ENCODE measurements around the gene GPR146. TPM values are rescaled to one million over a fixed set of nuclear protein-coding genes. Genes with fewer than 3 reads are reported as not detected.

The GPR146 gene
- total RNA-seq, 1 donor from 2014 or later = 69.9 TPM

DNA sequence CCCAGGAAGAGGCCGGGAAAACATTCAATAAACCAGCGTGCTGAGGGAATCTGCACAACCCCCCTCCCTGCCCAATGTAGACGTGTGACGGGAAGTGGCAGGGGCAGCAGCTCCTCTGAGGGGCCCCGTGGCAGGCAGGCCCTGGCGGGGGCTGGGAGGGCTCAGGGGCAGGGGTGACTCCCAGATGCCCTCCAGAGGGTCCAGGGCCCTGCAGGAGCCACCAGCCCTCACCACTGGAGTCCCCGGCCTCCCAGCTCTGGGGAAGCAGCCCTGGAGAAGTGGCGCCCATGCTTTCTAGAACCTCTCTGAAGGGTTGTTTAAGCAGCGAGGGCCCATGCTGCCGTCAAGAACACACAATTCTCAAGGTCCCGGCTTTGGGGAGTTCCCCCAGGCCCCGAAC, 35.2 kb downstream of the GPR146 start:
- no peak for DNase-seq

DNA sequence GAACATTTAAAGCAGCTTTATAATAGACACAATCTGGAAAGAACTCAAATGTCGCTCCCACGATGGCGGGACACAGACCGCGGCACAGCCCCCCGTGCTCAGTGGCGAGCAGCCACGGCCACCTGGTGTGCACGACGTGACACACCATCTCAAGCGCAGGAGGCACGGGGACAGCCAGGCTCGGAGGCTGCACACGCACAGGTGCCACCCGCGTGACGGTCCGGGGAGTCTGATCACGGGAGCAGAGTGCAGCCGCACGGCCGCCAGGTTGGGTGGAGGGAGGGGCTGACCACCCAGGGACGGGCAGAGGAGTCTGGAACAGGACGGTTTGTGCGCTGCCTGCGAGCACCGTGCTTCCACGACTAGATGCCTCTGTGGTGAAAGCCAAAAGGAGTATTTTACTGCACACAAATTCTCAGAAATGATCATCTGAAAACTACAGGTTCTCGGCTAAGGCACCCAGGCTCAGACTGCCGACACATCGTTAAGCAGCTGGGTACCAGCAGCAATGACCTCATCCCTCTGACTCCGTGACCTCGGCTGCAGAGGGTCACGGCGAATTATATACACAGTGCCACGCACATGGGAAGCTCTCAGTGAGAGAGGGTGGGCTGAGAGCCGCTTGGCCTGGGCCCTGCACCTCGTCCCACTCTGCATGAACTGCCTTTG, 36.0 kb downstream of the GPR146 start:
- no peak for DNase-seq

DNA sequence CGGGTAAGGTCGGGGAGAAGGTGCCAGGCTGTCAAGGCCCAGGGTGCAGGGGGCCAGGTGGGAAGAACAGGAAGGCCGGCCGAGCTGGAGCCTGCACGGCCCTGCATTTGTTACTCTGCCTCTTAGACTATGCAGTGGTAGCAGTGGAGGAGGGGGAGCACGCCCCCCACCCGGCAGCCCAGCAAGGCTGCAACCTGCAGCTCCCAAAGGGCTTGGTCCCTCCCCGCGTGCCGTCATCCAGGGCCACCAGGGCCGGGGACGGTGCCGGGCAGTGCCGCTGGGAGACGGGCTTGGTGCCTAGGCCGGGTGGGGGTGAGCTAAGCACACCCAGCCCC, 36.5 kb downstream of the GPR146 start:
- no peak for DNase-seq

DNA sequence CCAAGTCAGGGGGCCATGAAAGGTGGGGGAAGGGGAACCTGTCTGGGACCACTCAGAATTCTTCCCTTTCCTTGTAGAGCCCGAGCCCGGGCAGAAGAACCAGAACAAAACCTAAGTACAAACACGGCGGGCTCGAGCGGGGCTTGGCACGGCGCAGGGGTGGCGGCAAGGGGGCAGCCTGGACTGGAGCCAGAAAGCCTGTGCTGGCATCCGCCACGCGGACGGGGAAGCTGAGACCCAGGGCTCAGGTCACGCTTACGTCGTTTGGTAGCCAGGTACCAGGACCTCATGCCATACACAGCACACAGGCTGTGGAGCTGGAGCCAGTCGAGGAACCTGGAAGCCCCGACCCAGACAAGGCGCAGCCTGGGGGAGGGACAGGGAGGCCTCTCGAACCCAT, 37.0 kb downstream of the GPR146 start:
- DNase-seq = no peak

DNA sequence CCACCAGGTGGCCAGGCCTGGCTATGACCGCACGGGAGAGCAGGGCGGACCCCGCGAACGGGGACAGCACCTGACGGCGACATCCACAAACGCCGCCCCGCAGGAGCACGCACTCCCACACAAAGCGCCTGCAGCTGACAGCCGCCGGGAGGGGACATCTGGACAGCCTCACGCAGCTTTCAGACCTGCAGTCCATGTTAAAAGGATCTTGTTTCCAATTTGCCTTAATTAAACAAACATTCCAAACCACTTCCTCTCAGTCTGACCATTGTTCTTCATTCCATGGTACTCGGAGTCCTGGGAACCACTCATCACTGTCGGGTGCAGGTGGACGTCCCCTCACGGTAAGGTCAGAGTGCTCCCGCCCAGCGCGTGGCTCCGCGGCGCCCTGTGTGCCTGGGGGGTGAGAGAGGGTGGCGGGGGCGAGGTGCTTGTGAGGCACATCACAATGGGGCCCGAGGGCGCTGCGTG, 37.6 kb downstream of the GPR146 start:
- DNase-seq = peak; percentile 75

DNA sequence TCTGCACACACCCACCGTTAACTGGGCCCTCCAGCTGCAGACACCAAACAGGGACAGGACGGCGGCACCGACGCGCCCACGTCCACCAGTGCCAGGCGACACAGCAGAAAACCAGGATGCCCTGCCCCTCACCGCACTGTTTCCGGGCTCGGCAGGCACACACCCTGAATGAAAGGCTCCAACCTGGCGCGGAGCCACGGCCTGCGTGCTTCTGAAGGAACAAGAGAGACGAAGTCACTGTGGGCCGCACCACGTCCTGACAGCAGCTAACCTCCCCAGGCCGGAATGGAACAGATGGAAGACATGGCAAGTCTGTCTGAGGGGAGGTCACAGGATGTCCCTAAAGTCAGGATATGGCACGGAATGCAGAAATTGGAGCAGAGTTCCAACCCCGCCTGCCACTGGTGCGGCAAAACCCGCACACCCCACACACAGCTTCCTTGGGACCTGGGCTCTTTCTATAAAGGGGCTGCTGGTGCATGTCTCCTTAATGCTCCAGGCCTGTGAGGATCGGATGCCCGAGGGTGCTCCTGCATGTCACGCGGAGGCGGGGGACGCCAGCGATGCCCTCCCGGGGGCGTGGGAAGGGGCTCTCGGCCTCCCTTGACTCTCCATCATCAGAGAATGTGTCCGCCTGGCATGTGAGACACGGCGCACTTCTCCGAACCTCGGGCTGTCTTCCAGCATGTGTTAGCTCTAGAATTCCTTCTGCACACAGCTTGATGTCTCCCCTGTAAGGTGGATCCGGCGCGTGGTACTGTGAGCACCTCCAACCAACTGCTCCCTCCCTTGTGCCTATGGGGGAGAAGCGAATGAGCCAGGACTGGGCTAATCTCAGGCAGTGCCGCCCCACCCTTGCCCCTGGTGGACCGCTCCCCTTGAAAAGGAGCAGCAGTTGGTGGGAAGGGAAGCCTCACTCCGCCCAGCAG, 39.6 kb downstream of the GPR146 start:
- peak; percentile 47 for DNase-seq

DNA sequence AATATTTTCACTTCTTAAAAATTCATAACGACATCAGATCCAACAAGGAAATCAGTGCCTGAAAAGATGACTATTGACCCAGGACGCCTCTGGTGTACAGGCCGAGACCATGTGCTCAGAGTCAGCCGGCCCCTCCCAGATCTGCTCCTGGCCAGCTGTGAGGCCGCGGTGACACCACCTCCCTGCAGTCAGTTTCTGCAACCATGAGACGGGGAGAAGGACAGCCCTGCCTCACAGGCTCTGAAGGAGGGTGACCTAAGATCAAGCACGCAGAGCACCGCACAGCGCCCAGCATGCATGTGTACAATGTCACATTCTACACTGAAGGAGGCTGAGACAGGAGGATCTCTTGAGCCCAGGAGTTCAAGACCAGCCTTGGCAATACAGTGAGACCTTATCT, 40.9 kb downstream of the GPR146 start:
- no peak for DNase-seq

DNA sequence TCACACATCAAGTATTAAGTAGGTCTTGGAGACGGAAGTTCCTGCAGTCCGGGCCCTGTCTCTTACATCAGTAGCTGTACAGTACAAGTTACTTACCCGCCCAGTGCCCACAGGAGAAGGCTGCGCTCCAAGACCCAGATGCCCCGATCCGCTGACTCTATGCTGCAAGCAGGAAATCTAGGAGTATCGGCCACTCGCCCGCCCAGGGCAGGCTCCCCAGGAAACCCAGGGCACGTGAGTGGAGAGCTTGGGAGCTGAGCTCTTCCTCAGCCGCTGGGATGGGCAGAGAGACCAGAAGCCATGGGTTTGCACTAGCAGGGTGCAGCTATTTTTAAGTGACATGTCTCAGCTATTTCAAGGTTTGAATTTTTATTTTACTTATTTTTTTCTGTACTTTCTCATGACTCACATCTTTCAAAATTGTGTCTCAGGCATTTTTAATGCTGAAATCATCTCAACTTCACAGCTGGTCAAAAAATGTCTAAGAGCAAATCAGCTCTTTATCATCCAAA, 41.6 kb downstream of the GPR146 start:
- no peak for DNase-seq

DNA sequence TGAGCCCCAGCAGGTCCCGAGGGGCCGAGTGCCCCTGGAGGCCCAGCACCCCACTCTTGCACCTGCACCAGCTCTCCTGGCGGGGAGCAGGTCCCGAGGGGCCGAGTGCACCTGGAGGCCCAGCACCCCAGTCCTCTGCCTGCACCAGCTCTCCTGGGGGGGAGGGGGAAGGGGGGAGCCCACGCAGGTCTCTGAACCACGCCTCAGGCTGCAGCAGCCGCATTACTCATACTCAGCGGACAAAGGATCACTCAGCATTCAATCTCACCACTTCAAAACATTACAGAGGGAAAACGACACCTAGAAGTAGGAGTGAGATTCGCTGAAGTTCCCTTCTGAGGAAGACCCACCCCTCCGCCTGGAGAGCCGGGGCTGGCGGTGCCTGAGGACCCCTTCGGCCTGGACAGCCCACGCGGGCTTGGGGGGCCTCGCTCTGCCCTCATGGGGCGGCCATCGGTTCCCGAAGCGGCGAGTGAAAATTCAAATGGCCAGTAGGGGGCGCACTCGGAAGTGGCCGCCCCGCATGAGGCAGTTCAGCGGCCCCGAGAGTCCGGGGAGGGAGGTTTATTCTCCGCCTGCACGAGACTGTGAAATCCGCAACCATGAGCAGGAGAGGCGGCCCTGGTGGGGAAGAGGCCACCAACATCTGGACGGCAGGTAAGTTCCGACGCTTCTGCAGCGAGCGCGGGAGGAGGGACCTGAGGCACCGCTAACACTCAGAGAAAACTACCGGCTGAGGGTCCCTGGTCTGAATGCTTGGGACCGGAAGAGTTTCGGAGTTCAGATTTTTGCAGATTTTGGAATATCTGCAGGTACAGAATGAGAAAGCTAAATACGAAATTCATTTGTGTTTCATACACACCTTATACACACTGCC, 42.5 kb downstream of the GPR146 start:
- peak; percentile 82 for DNase-seq

DNA sequence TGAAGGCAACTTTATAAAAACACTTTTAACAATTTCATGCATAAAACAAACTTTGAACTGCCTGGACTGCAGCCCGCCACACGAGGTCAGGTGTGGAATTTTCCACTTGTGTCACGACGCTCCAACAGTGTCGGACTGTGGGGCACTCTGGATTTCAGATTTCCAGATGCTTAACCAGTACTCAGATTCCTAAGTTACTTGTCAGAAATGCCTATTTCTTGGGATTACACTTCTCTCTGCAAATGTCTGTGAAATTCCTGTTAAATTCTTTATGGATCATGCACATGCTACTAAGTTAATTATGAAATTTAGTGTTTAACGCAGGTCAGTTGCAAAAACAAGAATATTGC, 43.1 kb downstream of the GPR146 start:
- peak; percentile 18 for DNase-seq

DNA sequence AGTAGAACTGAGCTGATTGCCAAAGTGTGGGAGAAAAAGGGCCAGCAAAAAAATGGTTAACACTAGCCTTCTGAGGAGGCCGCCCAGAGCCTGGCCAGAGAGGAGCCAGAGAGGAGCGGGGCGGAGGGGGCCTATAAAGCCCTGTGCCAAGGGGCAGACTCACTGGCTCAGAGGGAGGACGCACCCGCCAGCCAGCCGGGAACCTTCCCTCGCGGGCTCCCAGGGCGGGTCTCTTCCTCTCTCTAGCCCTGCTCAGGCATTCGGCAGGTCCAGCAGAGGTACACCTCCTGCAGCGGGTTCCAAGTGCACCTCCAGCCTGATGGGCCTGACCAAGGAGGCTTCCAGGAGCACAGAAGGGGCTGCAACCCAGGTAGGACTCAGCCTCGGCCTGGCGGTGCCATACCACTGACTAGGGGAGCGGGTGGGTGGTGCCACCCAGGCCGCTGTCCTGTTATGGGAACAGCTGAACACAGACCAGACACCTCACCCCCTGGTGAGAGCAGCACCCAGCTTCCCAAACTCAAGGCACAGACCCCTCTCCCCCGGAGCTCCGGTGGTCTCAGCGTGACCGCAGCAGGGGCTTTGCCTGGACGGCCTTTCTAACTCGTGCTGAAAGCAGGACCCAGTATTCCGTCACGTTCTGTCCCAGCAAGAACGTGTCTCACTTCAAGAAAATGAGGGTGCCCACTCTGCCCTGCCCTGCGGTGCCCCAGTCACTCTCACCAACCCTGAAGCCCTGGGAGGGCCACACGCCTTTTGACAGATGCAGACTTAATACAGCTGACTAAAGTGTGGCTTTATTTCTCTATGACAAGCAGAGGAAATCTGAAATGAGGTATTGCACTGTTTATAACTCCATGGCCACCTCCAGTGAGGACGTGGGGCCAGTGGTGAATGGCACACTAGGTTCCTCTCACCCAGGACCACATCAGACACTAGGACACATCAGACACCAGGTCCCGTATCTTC, 43.9 kb downstream of the GPR146 start, which contains the start of gene GPER1:
Gene GPER1, plus strand, starts transcription at position 162 of the 969 bp plus-strand sequence. CDS start 3,616 bp downstream, outside the sequence.
- DNase-seq = peak; percentile 18

DNA sequence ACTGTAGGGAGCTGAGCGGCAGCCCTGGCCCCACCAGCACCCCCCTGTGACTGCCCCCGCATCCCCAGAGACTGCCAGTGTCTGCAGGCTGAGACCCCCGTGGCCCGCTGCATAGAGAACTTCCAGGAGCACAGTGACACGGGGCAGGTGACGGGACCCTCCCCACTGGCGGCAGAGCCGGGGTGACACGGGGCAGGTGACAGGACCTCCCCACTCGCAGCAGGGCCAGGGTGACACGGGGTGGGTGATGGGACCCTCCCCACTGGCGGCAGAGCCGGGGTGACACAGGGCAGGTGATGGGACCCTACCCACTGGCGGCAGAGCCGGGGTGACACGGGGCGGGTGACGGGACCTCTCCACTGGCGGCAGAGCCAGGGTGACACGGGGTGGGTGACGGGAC, 45.9 kb downstream of the GPR146 start:
- DNase-seq = no peak

DNA sequence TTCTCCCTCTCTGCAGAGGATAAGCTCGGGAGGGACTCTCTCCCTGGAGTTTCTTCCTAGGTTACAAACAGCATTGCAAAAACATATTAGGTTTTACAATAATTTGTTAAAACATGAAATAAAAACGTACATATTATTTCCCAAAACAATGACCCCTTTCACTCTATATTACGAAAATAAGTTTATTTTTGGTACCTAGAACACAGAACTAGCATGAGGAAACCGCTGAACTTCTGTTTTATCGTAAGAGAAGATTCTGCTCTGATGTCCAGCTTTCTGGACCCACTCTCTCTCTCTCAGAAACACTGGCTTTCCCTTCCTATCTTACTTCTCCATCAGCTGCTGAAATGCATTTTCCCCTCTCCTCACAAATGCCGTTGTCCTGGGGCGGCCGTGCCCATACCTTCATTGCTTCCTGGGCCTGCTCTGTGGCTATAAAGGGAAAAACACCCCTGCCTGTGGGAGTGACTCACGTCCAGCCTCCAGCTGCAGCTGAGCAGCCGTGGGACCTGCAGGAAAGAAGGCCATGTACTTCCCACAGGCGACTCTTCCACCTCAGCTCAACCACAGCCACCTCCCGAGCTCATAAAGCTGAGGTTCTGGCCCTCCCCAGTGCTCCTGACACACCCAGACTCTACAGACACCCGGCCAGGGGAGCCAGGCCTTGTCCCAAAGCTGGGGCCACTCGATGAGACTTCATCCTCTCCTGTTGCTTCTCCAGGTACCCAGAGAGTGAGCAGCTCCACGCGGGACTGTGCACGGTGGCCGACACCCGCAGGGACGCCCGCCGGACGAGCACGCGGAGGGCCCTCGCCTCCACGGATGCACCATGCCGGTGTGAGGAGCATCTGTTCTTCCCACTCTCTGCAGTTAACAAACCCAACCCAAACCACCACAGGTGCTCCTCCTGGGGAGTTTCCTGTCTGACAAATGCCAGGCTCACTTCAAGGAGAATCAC, 46.6 kb downstream of the GPR146 start:
- DNase-seq = peak; percentile 22

DNA sequence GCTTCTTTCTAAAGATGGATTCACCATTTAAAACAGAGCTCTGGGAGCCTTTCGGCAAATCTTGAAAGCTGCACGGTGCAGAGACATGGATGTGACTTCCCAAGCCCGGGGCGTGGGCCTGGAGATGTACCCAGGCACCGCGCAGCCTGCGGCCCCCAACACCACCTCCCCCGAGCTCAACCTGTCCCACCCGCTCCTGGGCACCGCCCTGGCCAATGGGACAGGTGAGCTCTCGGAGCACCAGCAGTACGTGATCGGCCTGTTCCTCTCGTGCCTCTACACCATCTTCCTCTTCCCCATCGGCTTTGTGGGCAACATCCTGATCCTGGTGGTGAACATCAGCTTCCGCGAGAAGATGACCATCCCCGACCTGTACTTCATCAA, 47.3 kb downstream of the GPR146 start:
- no peak for DNase-seq

DNA sequence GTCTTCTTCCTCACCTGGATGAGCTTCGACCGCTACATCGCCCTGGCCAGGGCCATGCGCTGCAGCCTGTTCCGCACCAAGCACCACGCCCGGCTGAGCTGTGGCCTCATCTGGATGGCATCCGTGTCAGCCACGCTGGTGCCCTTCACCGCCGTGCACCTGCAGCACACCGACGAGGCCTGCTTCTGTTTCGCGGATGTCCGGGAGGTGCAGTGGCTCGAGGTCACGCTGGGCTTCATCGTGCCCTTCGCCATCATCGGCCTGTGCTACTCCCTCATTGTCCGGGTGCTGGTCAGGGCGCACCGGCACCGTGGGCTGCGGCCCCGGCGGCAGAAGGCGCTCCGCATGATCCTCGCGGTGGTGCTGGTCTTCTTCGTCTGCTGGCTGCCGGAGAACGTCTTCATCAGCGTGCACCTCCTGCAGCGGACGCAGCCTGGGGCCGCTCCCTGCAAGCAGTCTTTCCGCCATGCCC, 47.9 kb downstream of the GPR146 start:
- no peak for DNase-seq

DNA sequence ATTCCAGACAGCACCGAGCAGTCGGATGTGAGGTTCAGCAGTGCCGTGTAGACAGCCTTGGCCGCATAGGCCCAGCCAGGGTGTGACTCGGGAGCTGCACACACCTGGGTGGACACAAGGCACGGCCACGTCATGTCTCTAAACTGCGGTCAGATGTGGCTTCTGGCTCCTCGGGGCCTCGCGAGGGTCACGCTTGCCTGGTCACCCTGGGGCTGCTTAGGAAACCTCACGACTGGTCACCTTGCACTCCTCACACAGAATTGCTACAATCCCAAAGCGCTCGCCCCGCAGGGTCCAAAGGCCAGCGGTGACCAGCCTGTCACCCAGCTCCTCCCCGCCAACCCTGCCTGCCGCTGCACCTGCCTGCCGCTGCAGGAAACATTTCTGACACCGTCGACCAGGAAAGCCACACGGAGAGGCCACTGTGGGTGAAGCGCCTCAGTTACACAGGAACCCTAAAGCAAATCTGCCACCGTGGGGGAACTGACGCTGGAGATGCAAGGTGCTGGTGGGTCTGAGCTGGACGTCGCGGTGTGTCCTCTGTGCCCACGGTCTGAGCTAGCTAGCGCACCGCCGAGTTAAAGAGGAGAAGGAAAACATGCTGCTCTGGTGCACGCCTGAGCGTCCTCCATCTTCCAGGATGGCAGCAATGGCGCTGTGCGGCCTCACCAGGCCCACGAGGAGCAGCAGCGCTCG, 48.6 kb downstream of the GPR146 start:
- DNase-seq = no peak

DNA sequence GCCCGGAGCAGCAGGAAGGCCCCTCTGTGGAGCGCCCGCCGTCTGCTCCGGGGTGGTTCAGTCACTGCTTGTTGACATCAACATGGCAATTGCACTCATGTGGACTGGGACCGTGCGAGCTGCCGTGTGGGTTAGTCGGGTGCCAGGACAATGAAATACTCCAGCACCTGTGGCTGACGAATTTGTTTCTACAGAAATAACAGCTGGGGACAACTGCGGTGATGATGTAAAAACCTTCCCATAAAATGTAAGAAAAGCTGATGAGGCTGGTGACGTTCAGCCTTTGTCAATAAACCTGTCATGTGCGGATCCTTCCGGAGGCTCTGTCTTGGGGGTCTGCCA, 49.1 kb downstream of the GPR146 start:
- DNase-seq = no peak

DNA sequence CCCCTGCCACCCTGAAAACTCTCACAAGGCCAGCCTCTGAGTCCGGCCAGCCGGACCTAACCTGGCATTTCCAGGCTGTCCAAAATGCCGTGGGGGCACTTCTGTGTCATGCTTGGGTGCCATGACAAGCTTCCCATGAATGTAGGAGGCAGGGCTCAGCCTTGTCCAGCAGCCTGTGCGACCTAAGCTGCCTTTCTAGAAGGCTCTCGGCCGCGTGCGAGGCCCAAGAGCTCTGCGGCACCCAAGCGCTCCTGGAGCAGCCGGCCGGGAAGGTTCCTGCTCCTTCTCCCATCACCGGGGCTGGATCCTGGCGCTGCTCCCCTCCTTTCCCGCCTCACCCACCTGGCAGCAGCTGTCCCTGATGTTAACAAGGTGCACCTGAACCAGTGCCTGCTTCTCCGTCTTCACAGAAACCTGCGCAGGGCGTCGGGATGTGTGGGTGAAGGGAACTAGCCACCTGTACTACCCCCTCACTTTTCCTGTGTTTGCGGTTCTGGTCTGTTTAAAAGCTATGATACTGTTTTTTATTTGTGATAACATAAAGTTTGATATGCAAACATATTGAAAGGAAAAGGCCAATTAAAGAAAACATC, 49.7 kb downstream of the GPR146 start:
- no peak for DNase-seq

DNA sequence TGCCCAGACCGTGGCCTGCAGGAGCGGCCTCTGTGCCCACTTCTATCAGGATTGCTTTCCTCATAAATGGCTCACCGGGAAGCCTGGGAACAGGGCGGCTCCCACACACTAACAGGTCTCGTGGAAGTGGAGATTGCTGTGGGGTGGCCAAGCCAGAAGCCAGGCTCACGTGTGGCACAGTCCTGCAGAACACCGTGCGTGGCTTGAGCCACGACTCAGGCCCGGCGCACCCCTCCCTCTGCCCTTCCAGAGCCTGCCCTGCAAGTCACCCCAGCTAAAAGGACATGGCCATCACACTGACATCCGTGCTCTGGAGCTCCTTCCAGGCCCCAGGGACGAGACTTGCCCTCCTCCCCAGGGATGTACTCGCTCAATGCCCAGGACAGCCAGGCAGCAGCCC, 50.5 kb downstream of the GPR146 start:
- DNase-seq = no peak
